HG03045 (cell line): ENCODE results near the gene EGLN1.
A peak's percentile ranks its signal among the peaks of the same experiment; 100 is the strongest.
"Not testable (repeated sequence)": the region's sequence is repeated elsewhere in the genome, so short reads cannot be mapped to it uniquely, and the experiment has no call there.

ENCODE experiments used
- ATAC-seq: cut with Tn5 transposase; IDR thresholded peaks from one replicate; pipeline ENCODE4 v1.9.1; 2021; ENCODE audit warnings: mild to moderate bottlenecking, moderate library complexity; ENCODE audit not compliant: unreplicated experiment

EGLN1 gene

DNA sequence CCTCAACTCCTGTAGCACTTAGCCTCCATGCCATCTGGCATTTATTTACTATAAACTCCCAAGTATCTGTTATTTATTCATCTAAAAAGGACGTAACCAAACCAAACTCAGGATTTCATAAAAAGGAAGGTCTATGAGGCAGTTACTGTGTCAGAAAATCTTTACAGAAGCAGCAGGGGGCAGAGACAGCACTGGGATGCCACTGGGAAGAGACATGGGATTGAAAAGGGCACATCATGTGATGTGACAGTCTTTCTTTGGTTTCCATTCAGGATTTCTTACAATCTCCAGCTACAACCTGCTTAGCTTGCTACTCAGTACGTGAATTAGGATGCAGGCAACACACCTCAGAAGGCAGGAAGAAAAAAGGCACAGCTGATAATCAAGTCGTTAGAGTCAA lies 52.8 kb downstream of the EGLN1 start:
- ATAC-seq: no peak

DNA sequence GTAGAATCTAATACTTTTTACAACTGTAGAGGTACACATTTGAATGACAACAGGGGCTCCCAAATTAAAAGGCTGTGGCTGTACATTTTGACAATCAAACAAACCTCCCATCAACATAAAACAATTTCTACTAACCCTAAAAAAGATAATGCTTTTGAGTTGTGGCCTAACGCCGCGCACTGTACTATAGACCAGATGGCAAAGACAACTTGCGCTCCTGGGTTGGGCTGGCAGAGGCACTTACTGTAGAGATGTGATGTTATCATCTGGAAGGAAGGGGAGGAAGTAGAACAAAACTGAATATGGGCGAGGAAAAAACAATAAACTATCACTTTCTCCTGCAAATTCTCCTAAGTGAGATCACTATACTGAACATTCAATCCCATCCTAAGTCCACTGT lies 57.9 kb downstream of the EGLN1 start:
- ATAC-seq: no peak

DNA sequence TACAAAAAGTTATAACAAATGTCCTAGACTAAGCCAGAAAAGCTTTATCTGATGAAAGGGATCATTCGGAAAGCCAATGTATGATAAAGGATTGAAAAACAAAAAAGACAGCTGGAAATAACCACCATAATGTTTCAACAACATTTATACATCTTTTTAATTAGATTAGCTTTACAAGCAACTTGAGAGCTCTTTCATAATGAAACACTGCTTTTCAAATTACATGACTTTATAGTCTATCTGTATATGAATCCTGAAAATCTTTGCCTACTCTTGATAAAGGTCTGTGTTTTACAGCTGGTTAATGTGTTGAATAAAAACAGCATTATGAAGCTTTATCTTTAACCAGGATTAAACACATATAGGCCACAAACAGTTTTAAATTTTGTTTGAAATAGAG lies 58.5 kb downstream of the EGLN1 start:
- ATAC-seq: no peak

DNA sequence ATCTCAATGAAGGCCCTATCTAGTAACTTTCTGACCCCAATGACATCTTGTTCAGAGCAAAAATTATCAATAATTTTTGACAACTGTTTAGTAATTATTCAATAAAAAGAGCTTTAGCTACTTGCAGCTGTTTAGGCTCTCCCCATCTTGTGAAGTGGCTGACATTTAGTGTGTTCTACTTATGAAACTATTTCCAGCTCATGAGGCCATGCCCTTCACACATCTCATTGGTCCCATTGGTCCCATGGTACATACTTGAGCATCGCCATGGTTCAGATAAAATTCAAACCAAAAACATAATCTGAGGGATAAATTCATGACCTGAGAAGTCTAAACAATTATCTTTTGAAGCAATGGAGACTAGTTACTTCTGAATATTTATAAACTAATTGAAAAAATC lies 59.8 kb downstream of the EGLN1 start:
- ATAC-seq: no peak

DNA sequence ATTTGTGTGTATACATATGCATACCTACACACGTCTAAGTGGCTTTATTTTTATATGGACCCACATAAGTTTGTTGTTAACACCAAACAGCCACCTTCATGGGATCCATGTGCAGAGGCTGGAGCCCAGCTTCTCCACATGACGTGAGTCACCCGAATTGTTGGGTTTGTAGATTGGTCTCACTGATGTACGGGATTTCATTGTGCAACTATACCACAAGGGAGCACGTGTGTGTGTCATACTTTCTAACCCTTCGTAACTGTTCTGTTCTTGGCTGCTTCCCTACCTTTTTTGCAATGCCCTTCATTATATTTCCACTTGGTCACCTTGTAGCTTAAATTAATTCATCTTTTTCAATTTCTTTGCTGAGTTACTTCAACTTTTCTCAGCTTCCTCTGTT lies 63.0 kb downstream of the EGLN1 start:
- no peak for ATAC-seq

DNA sequence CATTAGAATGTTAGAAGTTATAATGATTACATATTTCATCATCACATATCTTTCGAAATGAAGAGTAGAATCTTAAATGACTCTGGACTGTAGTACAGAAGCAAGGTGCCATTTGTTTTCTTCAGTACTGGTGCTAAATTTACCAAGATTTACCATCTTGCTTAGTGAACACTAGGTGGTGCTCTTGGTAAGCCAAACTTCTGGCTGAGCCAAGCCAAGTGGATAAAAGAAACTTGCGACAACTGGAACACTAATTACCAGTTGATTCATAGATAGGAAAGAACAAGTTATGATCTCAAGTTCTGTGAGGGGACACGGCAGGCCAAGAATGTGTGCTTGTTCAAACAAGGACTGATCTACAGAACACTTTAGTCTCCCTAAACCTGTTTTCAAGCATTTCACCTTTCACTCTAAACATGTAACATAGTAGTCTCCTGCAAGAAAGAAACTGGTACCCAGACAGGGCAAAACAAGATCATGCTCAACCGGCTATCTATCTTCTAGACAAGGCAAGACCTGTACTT lies 64.2 kb downstream of the EGLN1 start:
- peak; percentile 76 for ATAC-seq

DNA sequence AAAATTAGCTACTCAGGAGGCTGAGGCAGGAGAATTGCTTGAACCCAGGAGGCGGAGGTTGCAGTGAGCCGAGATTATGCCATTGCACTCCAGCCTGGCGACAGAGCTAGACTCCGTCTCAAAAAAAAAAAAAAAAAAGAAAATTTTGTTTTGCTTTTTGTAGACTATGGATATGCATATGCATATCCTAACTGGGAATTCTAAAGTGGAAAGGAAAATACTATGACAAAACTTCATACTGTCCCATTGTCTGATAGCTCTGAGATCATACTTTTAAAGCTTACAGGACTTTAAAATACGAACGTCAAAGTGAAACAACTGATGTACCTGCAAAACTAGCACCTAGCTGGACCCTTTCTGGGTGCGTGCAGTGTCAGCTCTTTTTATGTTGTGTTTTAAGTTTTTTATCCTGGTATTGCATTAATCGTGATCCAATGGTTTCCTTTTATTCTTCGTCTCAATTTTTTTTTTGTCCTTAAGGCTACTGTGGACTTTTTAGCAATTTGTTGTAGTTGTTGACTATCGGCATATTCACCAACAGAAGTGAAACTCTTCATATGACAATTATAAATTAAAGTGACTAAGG lies 64.8 kb downstream of the EGLN1 start:
- ATAC-seq: no peak

DNA sequence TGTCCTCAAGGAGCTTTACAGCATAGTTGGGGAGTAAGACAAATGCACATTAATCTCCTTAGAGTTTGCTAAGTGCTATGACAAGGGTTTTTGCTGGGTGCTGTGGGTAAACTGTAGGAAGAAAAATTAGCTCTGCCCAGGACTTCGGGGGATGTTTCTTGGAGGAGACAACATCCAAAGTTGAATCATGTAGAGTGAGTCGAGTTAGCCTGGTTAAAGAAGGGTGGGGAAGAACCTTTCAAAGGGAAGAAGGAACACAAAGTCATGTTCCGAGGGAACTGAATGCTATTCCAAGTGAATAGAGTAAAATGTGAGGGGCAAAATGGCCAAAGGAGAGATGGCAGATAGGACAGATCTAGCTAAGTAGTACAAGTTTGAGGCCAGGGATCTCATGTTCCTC lies 66.9 kb downstream of the EGLN1 start:
- ATAC-seq: no peak

DNA sequence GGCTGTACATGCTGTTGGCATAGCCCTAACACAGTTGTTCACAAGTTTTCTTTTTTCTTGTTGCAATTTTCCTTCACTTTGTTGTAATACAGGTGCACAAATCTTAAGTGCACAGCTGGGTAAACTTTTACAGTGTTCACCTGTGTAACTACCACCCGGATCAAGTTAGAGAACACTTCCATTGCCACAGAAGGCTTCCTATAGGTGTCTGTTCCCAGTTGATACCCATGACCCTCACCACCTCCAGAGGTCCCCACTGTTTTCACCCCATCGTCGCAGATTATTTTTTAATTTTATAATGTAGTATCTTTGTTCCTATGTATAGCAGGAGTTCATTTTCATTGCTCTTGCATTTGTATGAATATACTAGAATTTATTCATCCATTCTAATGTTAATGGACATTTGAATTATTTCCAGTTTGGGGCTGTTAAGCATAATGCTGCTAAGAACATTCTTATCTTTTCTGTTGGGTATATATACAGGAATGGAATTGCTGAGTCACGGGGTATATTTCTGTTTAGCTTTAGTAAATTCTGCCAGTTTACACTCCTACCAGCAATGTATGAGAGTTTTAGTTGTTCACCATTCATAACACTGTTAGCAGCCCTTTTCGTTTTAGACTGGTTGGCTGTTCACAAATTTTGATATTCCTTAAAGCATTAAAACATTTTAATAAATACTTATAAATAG lies 67.6 kb downstream of the EGLN1 start:
- no peak for ATAC-seq

DNA sequence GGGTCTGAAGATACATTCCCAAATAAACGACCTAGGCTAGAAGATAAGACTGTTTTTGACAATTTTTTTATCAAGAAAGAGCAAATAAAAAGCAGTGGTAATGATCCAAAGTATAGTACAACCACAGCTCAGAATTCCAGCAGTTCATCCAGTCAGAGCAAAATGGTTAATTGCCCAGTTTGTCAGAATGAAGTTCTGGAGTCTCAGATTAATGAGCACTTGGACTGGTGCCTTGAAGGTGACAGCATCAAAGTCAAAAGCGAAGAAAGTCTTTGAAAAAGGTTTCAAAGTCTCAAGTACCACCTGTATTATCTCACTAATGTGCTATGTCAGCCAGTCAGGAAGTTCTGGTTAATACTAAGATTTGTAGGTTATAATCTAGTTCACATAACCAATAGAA lies 69.0 kb downstream of the EGLN1 start:
- no peak for ATAC-seq

DNA sequence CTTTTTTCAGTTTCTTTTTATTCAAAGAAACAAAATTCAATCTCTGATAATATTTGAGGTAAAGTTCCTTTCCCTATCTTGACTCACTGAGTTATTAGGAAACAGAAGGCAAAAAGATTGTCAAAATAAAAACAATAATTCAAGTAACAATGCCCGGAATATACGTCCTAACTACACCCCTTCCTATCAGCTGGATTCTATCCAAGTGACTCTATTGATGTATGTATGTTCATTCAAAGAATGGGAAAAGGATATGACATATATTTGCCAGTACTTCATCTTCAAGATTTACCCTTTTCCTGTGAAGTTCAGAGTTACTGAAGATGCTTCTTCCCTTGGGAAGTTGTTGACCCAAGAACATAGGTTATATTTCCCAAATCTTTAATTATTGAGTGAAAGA lies 70.3 kb downstream of the EGLN1 start:
- ATAC-seq: no peak

DNA sequence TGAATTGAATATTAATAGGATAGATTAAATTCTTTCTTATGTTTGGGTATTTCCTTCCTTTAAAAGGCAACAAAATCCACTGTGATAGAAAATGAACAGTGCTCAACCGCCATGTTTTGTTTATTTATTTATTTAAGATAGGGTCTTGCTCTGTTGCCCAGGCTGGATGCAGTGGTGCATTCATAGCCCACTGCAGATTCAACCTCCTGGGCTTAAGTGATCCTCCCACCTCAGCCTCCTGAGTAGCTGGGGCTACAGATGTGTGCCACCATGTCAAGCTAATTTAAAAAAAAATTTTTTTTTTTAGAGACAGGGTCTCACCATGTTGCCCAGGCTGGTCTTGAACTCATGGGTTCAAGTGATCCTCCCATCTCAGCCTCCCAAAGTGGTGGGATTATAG lies 73.2 kb downstream of the EGLN1 start:
- not testable (repeated sequence) for ATAC-seq

DNA sequence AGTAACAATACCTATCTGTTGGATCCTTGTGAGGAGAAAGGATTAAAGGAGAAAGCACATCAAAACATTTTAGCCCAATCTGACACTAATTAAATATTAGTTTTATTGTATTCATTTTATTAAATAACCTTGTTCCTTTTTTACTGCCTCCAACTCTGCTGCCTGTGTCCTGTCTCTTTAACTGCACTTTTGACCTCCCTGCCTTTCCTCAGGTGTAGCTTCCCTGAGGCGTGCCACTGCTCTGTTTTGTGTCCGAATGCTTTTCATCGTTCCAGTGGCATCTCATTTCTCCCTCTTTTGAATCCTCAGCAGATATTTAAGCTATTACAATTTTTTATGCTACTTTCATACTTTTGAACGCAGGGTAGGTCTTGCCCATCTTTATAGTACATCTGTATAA lies 73.6 kb downstream of the EGLN1 start:
- ATAC-seq: no peak

DNA sequence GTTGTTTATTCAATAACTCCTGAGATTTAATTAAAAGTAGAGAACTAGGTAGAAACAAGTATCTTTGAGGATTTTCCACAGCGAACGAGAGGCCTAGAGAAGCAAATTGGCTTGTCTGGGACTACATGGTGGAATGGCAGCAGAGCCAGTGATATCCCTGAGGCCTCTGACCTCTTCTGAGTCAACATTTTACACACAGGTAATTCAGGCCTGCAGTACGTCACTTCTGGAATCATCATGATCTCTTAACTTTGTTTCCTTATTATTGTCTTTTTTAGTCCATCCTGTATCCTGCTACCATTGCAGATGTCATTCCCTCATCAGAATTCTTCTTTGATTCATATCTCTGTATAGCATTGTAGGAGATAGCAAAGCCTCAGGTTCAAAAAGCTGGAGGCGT lies 74.1 kb downstream of the EGLN1 start:
- ATAC-seq: no peak

DNA sequence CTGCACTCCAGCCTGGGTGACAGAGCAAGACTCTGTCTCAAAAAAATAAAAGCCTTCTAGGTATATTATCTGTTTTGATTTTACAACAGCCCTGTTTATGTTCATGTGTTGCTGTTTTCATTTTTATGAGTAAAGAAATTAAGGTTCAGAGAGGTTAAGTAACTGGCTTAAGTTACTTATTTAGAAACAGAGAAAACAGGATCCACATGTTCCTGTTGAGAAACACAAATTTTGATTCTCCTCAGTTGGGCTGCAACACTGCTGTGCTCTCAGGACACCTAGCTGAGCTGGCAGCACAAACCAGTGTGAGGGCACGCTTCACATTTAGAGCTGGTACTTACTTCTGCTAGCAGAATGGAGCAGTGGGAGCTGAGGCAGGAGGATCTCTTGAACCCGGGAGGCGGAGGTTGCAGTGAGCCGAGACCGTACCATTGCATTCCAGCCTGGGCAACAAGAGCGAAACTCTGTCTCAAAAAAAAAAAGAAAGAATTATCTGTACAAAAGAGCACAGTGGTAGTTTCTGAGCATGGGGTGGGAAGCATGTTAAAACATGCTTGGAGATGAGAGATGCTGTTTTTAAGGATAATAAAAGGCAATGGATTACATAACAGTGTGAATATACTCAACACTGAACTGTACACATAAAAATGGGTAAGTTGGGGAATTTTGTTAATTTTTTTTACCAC lies 81.6 kb downstream of the EGLN1 start:
- ATAC-seq: no peak

DNA sequence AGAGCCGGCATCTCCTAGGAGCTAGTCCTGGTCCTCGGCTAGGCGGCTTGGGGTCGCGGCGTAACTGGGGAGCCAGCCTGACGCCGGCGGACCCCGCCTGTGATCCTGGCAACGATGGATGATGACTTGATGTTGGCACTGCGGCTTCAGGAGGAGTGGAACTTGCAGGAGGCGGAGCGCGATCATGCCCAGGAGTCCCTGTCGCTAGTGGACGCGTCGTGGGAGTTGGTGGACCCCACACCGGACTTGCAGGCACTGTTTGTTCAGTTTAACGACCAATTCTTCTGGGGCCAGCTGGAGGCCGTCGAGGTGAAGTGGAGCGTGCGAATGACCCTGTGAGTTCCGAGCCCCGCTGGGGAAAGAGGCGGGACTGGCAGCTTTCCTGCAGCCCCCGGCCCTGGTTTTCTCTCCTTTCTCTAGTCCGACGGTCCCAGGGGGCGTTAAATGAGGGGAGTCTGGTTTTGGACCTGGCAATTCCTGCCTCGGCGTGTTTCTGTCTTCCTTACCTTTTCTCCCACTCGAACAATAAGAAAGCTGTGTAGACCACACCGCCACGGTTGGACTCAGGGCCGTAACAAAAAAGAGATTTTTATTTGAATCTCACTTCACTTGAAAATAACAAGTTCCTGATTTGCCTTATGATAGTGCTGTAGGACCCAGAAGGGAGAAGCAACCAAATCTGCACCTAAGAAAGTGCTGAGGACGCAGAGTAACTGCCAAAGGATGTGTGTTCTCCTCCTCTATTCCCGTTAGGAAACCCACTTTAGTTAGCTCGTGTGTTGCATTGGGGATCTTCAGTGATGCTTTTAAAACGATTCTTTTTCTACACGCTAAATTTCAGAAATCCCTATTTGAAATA lies 83.6 kb downstream of the EGLN1 start, which contains the start of gene SPRTN:
Gene SPRTN (plus strand): TSS at position 24 of the 859 bp plus-strand sequence. CDS start 91 bp downstream, at position 115.
- ATAC-seq: peak; percentile 10

DNA sequence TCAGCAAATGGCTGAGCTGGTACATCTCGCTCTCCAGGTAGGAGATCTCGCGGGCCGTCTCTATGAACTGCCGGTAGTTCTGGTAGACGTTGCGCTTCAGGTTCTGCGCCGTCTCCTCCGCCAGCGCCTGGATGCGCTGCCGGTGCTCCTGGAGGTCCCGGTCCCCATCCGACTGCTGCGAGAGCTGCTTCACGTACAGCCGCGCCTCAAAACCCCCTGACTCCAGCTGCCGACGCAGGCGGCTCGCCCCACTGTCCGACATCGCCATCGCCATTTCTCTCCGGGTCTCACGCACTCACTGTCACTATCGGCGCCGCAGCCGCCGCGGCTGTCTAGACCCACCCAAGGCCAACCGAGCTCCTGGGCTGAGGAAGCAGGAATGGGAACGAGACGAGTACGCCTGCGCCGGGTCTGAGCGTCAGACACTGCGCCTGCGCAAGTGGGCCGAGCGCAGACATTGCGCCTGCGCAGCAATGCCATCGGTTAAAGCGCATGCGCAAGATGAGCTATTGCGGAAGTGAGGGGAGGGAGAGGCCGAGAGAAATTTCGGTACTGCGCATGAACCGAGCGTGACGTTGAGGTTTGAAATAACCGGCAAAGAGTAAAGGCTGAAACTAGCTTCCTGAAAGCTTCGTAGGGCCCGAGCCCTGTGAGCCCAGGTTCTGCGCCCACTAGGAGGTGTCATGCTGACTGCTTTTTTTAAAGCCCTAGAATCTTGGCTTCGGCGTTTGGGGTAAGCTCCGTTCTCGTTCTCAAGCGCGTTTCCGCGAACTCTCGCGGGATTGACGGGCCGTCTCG lies 84.4 kb downstream of the EGLN1 start, which contains the start of gene EXOC8:
Gene EXOC8 (minus strand): TSS at position 381 of the 798 bp plus-strand sequence. CDS start 107 bp downstream, at position 274.
- ATAC-seq: peak; percentile 78

DNA sequence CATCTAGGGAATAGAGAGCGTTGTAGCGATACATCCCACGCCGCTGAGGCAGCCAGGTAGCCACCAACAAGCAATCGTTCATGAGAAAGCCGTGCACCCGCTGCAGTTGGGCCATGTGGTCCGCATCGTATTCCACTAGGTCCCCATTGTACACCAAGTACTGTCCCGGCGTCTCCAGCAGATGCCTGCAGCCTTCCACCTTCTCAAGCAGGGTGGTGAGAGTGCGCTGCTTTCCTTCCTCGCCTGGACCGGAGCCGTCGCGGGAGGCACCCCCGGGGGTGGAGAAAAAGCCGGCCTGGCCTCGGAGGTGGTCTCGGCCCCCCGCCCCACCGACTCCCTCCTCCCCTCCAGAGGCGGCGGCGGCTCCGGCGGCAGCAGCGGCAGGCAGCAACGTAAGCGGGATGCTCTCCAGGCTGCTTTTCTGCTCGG lies 85.0 kb downstream of the EGLN1 start:
- peak; percentile 15 for ATAC-seq

DNA sequence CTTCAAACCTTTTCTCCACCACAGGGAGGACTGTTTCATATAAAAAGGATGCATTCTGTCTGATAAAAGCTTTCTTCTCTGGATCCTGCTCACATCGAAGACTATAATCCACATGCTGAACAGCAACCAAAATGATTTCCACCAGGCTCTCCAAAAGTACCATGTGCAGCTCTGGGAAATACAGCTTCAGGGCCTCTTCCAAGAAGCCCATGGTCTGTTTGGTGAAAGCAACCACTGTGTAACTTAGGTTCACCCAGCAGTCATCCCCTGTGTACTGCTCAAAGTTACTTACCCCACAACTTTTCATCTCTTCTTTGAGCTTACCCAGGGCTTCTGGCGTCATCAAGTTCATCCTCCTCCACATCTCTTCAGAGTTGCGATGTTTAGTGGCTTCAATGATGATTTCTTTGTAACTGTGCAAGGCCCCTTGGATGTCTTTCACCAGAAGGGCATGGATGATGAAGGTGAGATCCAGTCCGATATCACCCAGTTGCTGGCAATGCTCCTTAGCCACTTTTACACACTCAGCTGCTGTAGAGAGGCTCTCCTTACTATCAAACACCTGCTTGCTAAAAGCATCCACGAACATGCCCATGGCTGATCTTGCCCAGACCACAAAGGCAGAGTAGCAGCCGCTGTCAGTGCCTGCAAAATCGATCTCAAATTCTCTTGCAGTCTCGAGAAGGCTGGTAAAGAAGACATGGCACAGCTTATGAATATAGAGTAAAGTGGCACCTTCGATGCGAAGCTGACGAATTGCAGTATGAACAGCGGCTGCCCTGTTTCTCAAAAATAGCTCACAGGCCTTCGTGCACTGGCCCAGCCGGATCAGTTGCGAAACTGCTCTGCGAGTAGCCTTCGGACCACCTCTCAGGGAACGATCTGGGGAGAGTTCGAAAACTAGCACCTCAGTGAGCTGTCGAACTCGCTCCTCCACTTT lies 86.2 kb downstream of the EGLN1 start:
- ATAC-seq: no peak
